ENCODE results near the gene P2RY8.
"Not testable (repeated sequence)": the region's sequence is repeated elsewhere in the genome, so short reads cannot be mapped to it uniquely, and the experiment has no call there.

GRCh38 chrX:1537716-1538090, 718 bp upstream of the P2RY8 start:
- not testable (repeated sequence) for TF ChIP-seq CTCF (IDR thresholded peaks at IDR 0.05 in 2 of 3, conservative IDR thresholded peaks at IDR 0.05 in 1 of 3; ENCODE audit: borderline replicate concordance in 1 of 3, insufficient read depth in 1 of 3, low read depth in 2 of 3, low read length in 2 of 3); POLR2A (IDR thresholded peaks at IDR 0.05; ENCODE audit: borderline replicate concordance, extremely low read depth, insufficient read depth, insufficient read length); EGR1 (IDR thresholded peaks at IDR 0.05; ENCODE audit: low read depth); REST (IDR thresholded peaks at IDR 0.05; ENCODE audit: low read depth); ELF1 (IDR thresholded peaks at IDR 0.05; ENCODE audit: borderline replicate concordance, low read depth); EZH2 (IDR thresholded peaks at IDR 0.05); SP1 (IDR thresholded peaks at IDR 0.05; ENCODE audit: low read depth); SIN3A (IDR thresholded peaks at IDR 0.05; ENCODE audit: low read depth); RAD21 (IDR thresholded peaks at IDR 0.05; ENCODE audit: low read depth); CEBPB (IDR thresholded peaks at IDR 0.05; ENCODE audit: low read depth); EZH2phosphoT487 (IDR thresholded peaks at IDR 0.05; ENCODE audit: borderline replicate concordance); MAX (IDR thresholded peaks at IDR 0.05); ZNF274 (IDR thresholded peaks at IDR 0.05; ENCODE audit: low read depth, low read length)

Measured in HCT116 (cell line).